ENCODE results near the gene UGT2B15.
"Not testable (repeated sequence)": the region's sequence is repeated elsewhere in the genome, so short reads cannot be mapped to it uniquely, and the experiment has no call there.

UGT2B15 gene

DNA sequence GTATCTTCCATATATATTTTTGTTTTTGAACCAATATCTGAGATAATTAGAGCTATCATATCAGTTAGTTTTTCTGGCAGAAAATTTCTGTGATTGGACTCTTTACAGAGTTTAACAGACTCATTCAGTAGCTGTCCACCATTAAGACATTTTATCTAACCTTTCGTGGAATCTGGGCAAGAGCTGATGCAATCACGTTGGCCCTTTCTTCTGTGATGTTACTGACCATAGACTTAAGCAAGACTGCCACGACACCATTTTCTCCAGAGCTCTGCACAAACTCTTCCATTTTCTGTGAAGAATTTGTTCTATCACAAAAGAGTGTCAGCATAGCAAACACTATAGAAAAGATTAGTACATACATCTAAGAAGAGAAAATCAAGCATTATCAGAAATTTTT, 41.8 kb upstream of the UGT2B15 start:
- Histone ChIP-seq H3K4me3 (ENCODE audit: severe bottlenecking) (no peak overlapping the region), H3K9me3 (ENCODE audit: severe bottlenecking) (no peaks in the 10 kb centered on the region), H3K27me3 (ENCODE audit: insufficient read depth, poor library complexity, severe bottlenecking) (no peaks in the 10 kb centered on the region), H3K27ac (ENCODE audit: poor library complexity, severe bottlenecking) (no peak overlapping the region), H3K36me3 (ENCODE audit: low read depth) (no peaks in the 10 kb centered on the region), H3K4me1 (ENCODE audit: insufficient read depth, poor library complexity, severe bottlenecking) (no peaks in the 10 kb centered on the region)
- DNase-seq (ENCODE audit: low spot score) = no peak
- no peak for ATAC-seq (ENCODE audit: low read depth)
- TF ChIP-seq, protein P1, sequence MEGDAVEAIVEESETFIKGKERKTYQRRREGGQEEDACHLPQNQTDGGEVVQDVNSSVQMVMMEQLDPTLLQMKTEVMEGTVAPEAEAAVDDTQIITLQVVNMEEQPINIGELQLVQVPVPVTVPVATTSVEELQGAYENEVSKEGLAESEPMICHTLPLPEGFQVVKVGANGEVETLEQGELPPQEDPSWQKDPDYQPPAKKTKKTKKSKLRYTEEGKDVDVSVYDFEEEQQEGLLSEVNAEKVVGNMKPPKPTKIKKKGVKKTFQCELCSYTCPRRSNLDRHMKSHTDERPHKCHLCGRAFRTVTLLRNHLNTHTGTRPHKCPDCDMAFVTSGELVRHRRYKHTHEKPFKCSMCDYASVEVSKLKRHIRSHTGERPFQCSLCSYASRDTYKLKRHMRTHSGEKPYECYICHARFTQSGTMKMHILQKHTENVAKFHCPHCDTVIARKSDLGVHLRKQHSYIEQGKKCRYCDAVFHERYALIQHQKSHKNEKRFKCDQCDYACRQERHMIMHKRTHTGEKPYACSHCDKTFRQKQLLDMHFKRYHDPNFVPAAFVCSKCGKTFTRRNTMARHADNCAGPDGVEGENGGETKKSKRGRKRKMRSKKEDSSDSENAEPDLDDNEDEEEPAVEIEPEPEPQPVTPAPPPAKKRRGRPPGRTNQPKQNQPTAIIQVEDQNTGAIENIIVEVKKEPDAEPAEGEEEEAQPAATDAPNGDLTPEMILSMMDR (IDR thresholded peaks at IDR 0.05; ENCODE audit: poor library complexity, severe bottlenecking) = no peak

DNA sequence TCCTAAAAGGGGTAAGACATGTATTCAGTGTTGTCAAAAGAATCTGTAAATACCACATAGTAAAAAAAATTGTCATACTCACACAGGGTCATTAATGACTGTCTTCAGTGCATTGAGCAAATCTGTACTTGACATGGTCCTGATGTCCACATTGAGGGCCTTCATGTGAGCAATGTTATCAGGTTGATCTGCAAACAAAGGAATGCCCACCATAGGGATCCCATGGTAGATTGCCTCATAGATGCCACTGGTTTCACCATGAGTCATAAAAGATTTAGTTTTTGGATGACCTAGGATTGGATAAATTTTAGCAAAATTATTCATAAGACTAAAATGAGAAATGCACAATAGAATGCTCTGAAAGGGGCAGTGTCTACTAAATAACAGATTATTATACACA, 38.1 kb upstream of the UGT2B15 start:
- DNase-seq (ENCODE audit: low spot score) (no peak), ATAC-seq (ENCODE audit: low read depth) (no peak)
- Histone ChIP-seq H3K36me3 (ENCODE audit: low read depth) (no peaks in the 10 kb centered on the region), H3K9me3 (ENCODE audit: severe bottlenecking) (no peaks in the 10 kb centered on the region), H3K4me3 (ENCODE audit: severe bottlenecking) (no peak overlapping the region), H3K27ac (ENCODE audit: poor library complexity, severe bottlenecking) (no peak overlapping the region), H3K4me1 (ENCODE audit: insufficient read depth, poor library complexity, severe bottlenecking) (no peaks in the 10 kb centered on the region), H3K27me3 (ENCODE audit: insufficient read depth, poor library complexity, severe bottlenecking) (no peaks in the 10 kb centered on the region)
- TF ChIP-seq, protein P1 (IDR thresholded peaks at IDR 0.05; ENCODE audit: poor library complexity, severe bottlenecking) = no peak

DNA sequence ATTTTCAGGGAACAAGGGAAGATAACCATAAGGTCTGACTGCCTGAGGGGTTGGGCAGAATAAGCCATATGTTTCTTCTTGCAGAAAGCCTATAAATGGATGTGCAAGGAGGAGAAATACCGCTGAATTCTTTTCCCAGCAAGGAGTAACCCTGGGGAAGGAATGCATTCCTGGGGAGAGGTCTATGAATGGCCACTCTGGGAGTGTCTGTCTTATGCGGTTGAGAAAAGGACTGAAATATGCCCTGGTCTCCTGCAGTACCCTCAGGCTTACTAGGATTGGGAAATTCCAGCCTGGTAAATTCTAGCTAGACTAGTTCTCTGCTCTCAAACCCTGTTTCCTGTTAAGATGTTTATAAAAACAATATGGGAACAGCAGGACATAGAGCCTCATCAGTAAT, 32.7 kb upstream of the UGT2B15 start:
- not testable (repeated sequence) for H3K4me3 ChIP-seq (ENCODE audit: severe bottlenecking); DNase-seq (ENCODE audit: low spot score); H3K4me1 ChIP-seq (ENCODE audit: insufficient read depth, poor library complexity, severe bottlenecking); H3K36me3 ChIP-seq (ENCODE audit: low read depth); H3K27ac ChIP-seq (ENCODE audit: poor library complexity, severe bottlenecking); H3K27me3 ChIP-seq (ENCODE audit: insufficient read depth, poor library complexity, severe bottlenecking); H3K9me3 ChIP-seq (ENCODE audit: severe bottlenecking); ATAC-seq (ENCODE audit: low read depth)

DNA sequence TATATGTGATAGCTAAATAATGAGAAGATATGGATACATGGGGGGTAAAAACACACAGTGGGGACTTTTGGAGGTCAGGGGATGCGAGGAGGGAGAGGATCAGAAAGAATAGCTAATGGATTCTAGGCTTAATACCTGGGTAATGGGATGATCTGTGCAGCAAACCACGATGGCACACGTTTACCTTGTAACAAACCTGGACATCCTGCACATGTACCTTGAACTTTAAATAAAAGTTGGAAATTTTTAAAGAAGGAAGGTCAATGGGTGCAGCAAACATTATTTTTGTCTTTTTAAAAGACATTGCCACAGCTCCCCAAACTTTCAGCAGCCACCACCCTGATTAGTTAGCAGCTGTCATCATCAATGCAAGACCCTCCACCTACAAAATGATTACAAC, 29.7 kb upstream of the UGT2B15 start:
- no peaks in the 10 kb centered on the region for H3K4me1 ChIP-seq (ENCODE audit: insufficient read depth, poor library complexity, severe bottlenecking)
- no peak overlapping the region for H3K4me3 ChIP-seq (ENCODE audit: severe bottlenecking)
- no peaks in the 10 kb centered on the region for H3K36me3 ChIP-seq (ENCODE audit: low read depth)
- ATAC-seq (ENCODE audit: low read depth) = no peak
- DNase-seq (ENCODE audit: low spot score) = no peak
- H3K27ac ChIP-seq (ENCODE audit: poor library complexity, severe bottlenecking) = no peak overlapping the region
- no peaks in the 10 kb centered on the region for H3K9me3 ChIP-seq (ENCODE audit: severe bottlenecking)
- H3K27me3 ChIP-seq (ENCODE audit: insufficient read depth, poor library complexity, severe bottlenecking) = no peaks in the 10 kb centered on the region
- TF ChIP-seq, protein P1 (IDR thresholded peaks at IDR 0.05; ENCODE audit: poor library complexity, severe bottlenecking) = no peak

DNA sequence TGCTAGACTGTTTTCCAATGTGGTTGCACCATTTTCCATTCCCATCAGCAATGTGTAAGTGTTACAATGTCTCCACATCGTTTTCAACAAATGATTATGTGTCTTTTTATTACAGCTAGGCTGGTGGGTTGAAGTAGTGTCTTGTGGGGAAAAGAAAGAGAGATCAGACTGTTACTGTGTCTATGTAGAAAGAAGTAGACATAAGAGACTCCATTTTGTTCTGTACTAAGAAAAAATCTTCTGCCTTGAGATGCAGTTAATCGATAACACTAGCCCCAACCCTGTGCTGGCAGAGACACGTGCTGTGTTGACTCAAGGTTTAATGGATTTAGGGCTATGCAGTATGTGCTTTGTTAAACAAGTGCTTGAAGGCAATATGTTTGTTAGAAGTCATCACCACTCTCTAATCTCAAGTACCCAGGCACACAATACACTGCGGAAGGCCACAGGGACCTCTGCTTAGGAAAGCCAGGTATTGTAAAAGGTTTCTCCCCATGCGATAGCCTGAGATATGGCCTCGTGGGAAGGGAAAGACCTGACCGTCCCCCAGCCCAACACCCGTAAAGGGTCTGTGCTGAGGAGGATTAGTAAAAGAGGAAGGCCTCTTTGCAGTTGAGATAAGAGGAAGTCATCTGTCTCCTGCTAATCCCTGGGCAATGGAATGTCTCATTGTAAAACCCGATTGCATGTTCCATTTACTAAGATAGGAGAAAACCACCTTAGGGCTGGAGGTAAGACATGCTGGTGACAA, 23.0 kb upstream of the UGT2B15 start:
- H3K4me3 ChIP-seq (ENCODE audit: severe bottlenecking) = no peak overlapping the region
- H3K36me3 ChIP-seq (ENCODE audit: low read depth) = no peaks in the 10 kb centered on the region
- DNase-seq (ENCODE audit: low spot score) (no peak), ATAC-seq (ENCODE audit: low read depth) (no peak)
- no peak overlapping the region for H3K27ac ChIP-seq (ENCODE audit: poor library complexity, severe bottlenecking)
- H3K27me3 ChIP-seq (ENCODE audit: insufficient read depth, poor library complexity, severe bottlenecking) = no peaks in the 10 kb centered on the region
- H3K4me1 ChIP-seq (ENCODE audit: insufficient read depth, poor library complexity, severe bottlenecking) = no peaks in the 10 kb centered on the region
- TF ChIP-seq, protein P1 (IDR thresholded peaks at IDR 0.05; ENCODE audit: poor library complexity, severe bottlenecking) = no peak
- H3K9me3 ChIP-seq (ENCODE audit: severe bottlenecking) = no peaks in the 10 kb centered on the region
